Endometrial microvascular endothelial cells (primary cell): ENCODE results near the gene MESP2. TPM values are rescaled to one million over a fixed set of nuclear protein-coding genes. Genes with fewer than 3 reads are reported as not detected.

Experiments used
- in situ Hi-C: cut with HindIII; loops from 2 replicates; pipeline ENCODE4 v1.10.0; 2017; ENCODE audit warnings: low sequenced_read_pairs, low pct_unique_long_range_greater_than_20kb; ENCODE audit errors: inconsistent ontology term
- total RNA-seq: library from RNA; depleted of rRNA; stranded (reverse); fragments of >200 nt; gene quantifications from one replicate; pipeline ENCODE4 v1.2.3, GENCODE V29; 2015; ENCODE audit errors: inconsistent ontology term

Gene MESP2, protein sequence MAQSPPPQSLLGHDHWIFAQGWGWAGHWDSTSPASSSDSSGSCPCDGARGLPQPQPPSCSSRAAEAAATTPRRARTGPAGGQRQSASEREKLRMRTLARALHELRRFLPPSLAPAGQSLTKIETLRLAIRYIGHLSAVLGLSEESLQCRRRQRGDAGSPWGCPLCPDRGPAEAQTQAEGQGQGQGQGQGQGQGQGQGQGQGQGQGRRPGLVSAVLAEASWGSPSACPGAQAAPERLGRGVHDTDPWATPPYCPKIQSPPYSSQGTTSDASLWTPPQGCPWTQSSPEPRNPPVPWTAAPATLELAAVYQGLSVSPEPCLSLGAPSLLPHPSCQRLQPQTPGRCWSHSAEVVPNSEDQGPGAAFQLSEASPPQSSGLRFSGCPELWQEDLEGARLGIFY
- total RNA-seq, result not detected

DNA sequence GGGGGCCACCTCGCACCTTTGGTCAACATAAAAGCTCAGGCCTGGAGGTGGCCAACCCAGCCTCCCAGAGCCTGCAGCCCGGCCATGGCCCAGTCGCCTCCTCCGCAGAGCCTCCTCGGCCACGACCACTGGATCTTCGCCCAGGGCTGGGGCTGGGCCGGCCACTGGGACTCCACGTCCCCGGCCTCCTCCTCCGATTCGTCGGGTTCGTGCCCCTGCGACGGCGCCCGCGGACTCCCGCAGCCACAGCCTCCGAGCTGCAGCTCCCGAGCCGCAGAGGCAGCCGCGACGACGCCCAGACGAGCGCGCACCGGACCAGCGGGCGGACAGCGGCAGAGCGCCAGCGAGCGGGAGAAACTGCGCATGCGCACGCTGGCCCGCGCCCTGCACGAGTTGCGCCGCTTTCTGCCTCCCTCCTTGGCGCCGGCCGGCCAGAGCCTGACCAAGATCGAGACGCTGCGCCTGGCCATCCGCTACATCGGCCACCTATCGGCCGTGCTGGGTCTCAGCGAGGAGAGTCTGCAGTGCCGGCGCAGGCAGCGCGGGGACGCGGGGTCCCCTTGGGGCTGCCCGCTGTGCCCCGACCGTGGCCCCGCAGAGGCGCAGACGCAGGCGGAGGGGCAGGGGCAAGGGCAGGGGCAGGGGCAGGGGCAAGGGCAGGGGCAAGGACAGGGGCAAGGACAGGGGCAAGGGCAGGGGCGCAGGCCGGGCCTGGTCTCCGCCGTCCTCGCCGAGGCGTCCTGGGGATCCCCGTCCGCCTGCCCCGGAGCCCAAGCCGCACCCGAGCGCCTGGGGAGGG lies at the start of gene MESP2:
TSS of gene MESP2 (plus strand) at position 59 of the 799 bp plus-strand sequence. CDS start at position 85, 26 bp downstream.
- in situ Hi-C loops, result loop anchor here (10.0 kb wide), 1 partner anchor 98 kb away; no protein-coding TSS in a partner anchor

DNA sequence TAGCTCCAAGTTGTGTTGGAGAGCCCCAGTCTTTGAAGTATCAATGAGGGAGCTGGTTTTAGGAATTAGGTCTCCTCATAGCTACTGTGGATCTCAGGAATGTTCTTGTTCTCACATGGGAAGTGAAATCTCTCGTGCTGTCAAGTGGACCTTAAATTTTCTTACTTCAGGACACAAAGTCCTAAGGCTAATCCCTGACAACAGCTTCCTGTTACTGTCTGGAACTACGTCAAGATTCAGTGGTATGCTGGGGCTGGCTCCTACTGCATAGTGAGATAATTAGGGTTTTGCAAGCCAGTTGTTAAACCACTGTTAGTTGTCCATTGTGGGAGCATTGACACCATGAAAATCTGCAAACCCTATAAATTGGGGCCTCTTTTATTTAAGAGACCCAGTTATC lies 47.9 kb upstream of the MESP2 start:
- in situ Hi-C loops, result no loop called here

DNA sequence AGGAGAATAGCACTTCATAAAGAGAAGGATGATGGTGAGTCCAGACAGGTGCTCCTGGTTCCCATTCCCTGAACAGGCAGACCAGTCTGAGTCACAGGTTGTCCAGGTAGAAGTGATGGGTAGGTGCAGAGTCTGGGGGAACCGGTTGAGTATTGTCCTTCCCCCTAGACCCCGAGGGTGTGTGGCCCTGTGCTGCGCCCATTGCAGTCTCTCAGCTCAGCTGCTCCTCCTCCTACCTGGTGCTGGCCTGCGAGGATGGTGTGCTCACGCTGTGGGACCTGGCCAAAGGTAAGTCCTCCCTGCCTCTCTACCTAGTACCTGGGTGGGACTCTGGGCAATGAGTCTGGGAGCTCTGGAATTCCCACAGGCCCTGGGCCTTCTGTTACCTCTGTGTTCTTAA lies 44.9 kb upstream of the MESP2 start:
- in situ Hi-C loops, result no loop called here

DNA sequence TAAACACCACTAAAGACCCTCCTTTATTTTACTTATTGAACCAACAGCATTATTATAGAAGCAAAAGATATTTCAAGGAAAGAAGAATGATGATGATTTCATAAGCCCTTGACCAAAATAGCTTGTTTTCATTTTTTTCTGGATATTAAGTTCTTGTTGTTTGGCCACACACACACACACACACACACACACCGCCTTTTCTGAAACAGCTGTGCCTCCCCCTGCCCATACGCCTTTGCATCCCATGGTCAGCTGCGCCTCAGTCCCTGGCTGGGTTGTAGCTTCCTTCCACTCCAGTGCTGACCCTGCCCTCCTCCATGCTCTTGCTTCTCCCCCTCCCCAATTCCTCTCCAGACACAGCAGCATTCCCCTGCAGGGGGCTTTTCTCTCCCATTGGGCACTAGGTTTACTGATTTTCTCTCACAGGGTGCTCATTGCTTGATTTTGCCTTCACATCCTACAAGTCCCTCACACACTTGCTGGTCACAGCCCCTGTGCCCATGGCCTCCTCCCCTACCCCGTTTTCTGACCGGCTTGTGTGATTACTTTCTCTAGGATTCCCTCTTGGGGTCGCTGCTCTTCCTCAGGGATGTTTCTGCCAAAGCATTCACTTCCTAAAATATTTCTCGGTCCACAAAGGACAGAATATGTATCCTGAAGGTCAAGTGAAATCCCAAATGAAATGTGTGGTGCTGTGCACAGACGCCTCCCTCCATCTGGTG lies 43.5 kb upstream of the MESP2 start:
- in situ Hi-C loops, result no loop called here

DNA sequence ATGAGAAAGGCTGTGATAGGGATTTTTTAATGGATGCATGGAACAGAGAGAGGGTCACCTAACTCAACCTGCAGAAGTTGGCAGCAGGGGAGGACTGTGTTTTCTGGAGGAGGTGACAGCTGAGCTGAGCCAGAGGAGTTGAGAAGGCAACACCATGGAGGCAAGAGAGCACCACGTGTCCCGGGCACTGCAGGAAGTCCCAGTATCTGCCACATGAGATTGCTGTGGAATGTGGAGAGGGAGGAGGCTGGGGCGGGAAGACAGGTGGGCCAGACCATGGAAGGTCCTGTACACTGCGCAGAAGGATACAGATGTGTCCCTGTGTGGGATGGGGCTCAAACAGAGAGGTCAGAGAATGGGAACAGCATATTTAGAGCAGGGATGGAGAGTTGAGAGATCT lies 40.4 kb upstream of the MESP2 start:
- in situ Hi-C loops, result no loop called here

DNA sequence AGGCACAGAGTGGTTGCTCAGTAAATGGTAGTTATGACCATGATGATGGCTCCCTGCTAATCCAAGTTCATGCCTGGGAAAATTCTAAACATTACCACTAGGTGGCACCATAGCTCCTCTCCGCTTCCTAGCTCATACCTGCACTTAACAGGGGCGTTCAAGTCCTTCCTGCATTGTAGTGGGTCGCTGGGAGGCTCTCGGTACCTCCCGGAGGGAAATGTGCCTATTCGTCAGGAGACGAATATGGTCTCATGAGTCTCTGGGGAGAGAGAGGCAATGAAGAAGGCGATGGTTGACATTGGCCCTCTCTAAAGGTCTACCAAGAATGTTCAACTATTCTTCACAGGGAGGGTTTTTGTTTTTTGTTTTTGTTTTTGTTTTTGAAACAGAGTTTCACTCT lies 36.0 kb upstream of the MESP2 start:
- in situ Hi-C loops, result no loop called here

DNA sequence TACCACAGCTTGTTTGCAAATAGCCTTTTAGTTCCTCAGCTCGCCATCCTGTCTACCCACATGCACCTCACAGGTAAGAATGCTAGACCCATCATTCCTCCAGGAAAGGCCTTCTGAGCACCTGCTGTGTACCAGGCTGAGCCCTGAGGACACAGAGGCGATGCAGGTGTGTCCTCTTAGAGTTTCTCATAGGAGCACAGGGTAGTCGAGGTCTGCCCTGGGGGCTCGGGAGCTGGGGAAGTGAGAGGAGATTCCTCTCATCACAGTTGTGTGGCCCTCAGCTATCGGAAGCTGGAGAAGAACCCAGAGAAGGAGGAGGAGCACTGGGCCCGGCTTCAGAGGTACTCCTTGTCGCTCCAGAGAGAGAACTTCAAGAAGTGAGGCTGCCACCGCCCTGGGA lies 33.1 kb upstream of the MESP2 start:
- in situ Hi-C loops, result no loop called here

DNA sequence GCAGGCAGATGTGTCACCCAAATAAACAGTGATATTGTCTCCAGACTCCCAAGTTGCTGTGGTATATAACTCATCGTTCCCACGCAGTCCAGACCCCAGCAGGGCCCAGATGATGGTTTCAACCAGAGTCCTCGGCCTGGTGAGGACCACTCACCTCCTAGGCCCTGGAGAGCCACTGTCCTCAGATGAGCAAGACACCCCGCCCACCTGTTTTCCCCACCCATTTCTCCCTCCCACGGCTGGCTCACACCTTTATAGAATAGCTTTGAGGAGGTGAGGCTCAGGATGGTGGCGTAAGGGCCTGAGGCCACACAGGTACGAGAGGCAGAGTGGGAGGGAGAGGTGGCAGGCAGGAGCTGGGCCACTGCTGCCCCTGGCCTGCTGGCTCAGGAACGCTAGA lies 32.5 kb upstream of the MESP2 start:
- in situ Hi-C loops, result no loop called here

DNA sequence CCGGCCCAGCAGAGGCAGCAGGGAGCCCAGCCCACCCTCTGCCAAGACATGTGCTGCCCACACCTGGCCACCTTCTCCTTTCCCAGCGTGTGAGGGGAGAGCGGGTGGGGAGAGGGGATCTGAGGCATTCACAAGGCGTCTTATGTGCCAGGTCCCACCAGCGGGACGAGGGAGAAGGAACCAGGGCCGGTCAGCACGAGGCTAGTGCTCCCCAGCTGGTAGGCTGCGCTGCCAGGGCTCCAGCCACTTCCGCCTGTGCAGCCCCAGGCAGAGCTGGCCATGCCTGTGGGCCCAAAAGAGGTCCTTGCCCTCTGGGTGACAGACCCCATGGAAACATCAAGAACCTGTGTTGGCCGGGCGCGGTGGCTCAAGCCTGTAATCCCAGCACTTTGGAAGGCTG lies 31.0 kb upstream of the MESP2 start:
- in situ Hi-C loops, result no loop called here

DNA sequence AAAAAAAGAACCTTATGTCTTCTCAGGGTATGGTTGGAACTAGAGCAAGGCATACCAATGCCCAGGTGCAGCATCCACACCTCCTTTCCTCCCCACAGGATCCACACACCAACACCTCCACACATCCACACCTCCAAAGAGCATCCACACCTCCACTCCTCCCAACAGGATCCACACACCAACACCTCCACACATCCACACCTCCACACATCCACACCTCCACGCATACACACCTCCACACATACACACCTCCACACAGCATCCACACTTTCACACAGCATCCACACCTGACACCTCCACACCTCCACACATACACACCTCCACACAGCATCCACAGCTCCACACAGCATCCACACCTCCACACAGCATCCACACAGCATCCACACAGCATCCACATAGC lies 30.4 kb upstream of the MESP2 start:
- in situ Hi-C loops, result no loop called here

DNA sequence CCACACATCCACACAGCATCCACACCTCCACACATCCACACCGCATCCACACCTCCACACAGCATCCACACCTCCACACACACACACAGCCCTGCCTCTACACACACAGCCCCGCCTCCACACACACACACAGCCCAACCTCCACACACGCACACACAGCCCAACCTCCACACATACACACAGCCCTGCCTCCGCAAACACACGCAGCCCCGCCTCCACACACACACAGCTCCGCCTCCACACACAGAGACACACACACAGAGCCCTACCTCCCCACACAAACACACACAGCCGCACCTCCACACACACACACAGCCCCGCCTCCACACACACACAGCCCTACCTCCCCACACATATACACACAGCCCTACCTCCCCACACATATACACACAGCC lies 29.7 kb upstream of the MESP2 start:
- in situ Hi-C loops, result no loop called here

DNA sequence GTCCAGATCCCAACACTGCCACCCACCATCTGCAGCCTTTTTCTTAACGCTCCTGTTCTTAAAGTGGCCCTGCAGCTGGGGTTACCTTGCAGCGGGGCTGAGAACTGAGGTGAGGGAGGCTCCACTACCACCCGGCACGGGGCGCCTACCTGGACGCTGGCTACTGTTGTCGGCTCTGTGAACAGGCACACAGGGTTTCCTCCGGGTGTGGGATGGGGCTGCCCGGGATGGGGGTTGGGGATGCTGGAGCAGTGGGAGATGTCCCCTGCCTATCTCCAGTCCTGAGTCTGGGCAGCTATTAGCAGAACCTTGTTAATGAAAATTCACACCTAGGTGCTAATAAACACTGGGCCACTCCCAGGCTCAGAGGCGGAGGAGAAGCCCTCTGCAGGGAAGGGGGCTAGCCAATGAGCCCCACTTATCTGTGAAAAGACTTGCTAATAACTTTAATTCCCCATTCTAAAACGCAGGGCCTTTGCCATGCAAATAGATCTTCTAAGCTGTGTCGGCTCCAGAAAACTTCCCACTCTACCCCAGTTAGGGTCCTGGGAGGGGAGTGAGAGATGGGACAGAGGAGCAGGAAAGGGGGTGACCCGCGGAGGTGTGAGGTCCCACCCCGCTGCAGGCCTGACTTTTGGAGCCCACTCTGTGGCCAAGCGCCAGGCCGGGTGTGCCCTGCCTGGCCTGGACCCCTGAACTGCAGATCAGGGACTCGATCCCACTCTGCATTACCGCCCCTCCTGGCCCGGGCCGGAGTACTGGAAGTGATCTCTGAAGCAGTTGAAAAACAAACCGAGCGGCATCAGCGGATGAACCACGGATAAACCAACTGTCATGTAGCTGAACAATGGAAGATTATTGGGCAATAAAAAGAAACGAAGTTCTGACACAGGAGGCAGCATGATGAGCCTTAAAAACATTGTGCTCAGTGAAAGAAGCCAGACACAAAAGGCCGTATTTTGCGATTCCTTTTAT lies 28.1 kb upstream of the MESP2 start:
- in situ Hi-C loops, result no loop called here

DNA sequence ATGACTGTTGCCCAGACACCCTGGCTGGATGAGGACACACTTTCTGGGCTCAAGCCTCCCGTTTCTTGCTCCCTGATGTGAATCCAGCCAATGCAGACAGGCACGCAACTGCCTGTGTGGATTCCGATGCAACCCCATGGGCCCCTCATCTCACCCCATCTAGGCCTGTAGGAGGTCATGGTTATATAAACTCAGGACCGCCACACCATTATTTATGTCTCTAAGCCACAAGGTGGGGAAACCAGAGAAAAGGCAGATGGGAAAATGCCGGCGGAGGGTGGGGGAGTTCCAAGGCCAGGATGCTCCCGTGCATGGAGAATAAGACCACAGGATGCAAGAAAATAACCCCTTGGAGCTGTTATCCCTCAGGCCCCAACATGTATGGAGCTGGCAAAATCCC lies 27.1 kb upstream of the MESP2 start:
- in situ Hi-C loops, result no loop called here

DNA sequence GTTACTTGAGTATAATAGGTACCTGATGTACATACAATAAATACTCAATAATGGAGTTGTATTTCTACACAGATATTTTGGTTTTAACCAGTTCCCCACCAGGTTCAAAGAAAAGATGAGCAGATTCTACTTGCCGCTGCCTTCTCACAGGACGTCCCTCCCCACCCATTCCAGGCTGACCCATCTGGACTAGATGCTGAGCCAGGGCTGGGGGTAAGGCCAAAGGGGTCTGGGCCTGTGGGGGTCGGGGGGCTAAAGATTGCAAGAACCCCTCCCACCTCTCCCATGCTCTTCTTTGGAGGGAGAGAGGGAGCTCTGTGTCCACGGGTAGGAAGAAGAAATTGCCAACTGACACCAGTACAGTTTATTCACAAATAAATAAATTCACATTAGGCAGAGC lies 26.6 kb upstream of the MESP2 start:
- in situ Hi-C loops, result no loop called here

DNA sequence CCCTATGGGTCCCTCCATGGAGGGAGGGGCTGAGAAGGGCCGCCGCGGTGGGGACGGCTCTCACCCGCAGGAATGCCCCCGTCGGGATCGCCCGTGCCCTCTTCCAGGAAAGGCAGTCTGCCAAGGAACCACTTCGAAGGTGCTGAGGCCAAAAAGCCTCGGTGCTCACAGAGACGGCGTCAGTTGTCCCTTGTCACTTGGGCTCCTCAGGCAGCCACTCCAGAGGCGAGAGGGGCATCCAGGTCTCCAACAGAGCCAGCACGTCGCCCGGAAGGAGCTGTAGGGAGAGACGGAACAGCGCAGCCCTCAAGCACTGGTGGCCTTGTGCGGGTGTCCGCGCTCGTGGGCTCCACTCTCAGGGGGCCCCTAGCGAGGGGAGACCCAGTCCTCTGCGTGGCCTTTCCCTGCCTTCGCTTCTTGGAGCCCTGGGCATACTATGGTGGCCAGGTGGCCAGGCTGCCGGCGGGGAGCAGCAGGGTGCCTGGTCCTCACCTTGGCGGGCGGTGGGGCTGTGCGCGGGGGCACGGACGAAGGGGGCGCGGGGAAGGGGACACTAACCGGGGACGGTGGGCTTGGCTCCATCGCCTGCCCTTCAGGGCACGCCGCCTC lies 26.1 kb upstream of the MESP2 start:
- in situ Hi-C loops, result no loop called here

DNA sequence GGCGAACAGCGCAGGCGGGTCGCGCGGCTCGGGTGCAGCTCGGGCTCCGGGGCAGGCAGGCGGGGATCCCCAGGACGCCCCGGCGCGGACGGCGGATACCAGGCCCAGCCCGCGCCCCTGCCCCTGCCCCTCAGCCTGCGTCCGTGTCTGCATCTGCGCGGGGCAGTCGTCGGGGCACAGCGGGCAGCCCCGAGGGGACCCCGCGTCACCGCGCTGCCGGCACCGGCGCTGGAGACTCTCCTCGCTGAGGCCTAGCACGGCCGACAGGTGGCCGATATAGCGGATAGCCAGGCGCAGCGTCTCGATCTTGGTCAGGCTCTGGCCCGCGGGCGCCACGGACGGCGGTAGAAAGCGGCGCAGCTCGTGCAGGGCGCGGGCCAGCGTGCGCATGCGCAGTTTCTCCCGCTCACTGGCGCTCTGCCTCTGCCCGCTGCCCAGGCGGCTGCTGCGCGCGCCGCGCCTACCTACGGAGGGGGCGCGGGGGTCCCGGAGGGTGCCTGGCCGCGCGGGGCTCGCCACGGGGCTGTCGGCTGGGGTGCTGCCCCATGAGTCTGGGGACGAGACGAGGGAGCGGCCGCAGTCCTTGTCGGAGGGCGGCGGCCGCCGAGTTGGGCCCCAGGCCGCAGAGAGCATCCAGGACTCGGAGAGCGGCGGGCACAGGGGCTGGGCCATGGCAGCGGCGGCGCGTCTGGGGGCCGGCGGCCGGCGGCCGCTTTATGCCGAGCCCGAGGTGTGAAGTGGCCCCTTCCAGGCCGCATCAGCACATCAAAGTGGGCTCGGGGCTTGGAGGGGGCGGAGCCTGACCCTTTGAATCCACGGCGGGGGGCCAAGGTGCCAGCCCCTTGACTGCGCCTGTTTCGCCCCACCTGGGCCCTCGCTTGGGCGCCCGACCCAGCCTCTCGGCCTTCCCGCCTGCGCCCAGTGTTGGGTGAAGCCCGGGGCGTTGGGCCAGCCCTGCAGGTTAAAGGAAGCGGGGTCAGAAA lies 25.3 kb upstream of the MESP2 start, which contains the start of gene MESP1:
TSS of gene MESP1 (minus strand) at position 690 of the 983 bp plus-strand sequence. CDS start at position 672, 18 bp downstream.
- in situ Hi-C loops, result no loop called here

DNA sequence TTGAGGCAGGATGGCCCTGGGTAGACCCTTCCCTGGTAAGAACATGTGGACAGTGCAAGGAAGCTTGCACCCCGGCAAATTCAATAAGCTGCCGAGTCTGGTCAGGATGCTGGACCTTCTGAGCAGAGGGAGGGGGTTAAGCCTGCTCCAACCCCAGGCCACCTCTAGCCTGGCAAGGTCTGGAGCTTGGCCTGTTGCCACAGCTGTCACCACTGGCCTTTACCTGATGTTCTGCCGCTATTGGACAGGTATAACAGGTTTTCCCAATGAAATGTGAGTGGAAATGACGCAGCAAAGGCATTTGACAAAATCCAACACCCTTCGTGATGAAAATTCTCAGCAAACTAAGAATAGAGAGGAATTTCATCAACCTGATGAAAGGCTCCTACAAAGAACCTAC lies 24.4 kb upstream of the MESP2 start:
- in situ Hi-C loops, result no loop called here
